Epithelial cell of esophagus (primary cell): ENCODE results near the gene MRM3.

Experiments used
- DNase-seq: peaks from one replicate; pipeline ENCODE4 v3.0.0; 2010; ENCODE audit warnings: low read depth
- H3K4me3 ChIP-seq: 2 replicates; pipeline ENCODE4 v1.5.1; 2011; ENCODE audit warnings: mild to moderate bottlenecking, low read length, control low read depth
- TF ChIP-seq, protein P1 (sequence below): IDR thresholded peaks from 2 replicates; pipeline ENCODE4 v1.5.1; 2011; ENCODE audit warnings: low read depth, mild to moderate bottlenecking, low read length, control low read depth, inconsistent platforms; ENCODE audit not compliant: insufficient read depth; ENCODE audit errors: missing control alignments

MRM3 gene

DNA sequence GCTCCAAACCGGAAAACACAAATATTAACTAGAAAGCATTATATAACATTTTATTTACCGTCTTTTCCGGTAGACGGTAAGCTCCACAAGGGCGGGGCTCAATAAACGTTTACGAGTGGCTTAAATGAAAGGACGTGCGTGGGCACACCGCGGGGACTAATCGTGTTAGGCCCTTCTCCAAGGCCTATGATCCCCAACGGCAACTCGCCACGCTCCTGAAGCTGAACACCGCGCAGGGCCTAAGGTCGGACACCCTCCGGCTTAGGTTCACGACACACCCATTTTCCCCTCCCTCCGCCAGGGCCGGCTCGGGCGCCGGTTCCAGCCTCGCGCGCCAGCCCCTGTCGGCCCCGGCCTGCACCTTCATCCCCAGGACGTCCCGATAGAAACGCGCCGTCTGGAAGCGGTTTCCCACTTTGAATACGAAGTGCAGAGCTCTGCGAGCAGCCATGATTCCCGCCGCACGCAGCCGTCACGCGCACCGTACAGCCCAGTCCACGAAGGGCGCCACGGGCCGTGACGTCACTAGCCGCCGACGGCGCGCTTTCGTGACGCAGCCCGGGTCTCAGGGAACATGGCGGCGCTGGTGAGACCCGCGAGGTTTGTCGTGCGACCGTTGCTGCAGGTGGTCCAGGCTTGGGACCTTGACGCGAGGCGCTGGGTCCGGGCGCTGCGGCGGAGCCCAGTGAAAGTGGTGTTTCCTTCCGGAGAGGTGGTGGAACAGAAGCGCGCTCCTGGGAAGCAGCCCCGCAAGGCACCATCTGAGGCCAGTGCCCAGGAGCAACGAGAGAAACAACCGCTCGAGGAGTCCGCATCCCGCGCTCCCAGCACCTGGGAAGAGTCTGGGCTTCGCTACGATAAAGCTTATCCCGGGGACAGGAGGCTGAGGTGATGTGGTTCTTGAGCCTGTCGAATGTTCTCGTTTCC is at the start of gene MRM3, which contains the start of gene GLOD4:
Gene MRM3, plus strand, starts transcription at position 549 of the 927 bp plus-strand sequence. Its CDS starts 26 bp downstream, at position 575.
Gene GLOD4, minus strand, starts transcription at position 476 of the 927 bp plus-strand sequence. Its CDS starts 25 bp downstream, at position 451.
- H3K4me3 ChIP-seq: peak within 1 kb of the TSS; percentile 99
- DNase-seq: peak; percentile 89
- TF ChIP-seq, protein P1, sequence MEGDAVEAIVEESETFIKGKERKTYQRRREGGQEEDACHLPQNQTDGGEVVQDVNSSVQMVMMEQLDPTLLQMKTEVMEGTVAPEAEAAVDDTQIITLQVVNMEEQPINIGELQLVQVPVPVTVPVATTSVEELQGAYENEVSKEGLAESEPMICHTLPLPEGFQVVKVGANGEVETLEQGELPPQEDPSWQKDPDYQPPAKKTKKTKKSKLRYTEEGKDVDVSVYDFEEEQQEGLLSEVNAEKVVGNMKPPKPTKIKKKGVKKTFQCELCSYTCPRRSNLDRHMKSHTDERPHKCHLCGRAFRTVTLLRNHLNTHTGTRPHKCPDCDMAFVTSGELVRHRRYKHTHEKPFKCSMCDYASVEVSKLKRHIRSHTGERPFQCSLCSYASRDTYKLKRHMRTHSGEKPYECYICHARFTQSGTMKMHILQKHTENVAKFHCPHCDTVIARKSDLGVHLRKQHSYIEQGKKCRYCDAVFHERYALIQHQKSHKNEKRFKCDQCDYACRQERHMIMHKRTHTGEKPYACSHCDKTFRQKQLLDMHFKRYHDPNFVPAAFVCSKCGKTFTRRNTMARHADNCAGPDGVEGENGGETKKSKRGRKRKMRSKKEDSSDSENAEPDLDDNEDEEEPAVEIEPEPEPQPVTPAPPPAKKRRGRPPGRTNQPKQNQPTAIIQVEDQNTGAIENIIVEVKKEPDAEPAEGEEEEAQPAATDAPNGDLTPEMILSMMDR: no peak

DNA sequence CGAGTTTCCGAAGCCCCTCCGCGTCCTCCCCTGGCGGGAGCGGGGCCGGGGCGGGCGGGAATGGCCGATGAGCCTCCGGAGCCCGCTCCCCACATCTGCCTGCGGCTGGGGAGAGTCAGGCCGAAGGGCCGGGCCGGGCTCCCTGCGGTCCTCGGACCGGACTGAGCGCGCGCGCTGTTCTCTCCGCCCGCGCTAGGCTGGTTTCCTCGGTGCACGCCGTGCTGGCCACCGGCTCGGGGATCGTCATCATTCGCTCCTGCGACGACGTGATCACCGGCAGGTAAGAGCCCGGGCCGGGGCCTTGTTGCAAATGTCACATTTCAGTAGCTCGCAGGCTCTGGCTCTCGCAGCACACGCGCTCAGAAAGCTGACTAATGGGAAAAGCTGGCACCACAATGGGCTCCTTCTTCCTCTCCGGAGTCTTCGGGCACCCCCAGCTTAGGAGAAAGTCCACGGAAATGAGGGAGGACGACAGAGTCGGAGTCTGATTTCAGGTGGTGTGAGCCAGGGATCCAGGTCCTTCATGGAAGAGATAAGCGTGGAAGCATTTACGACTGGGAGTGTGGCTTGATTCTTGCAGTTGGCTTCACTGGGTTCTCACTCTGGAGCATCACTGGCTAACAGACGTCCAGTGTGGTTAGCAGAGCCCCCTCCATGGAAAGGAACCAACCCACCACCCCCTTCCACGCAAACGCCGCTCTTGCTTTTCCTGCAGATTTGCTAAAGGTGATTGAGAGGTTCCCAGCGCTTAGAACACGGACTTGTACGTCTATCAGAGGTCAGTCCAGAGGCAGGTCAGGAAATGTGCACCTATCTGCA is 49.0 kb upstream of the MRM3 start:
- peak overlapping the region; percentile 64 for H3K4me3 ChIP-seq
- TF ChIP-seq, protein P1: no peak
- peak; percentile 68 for DNase-seq

DNA sequence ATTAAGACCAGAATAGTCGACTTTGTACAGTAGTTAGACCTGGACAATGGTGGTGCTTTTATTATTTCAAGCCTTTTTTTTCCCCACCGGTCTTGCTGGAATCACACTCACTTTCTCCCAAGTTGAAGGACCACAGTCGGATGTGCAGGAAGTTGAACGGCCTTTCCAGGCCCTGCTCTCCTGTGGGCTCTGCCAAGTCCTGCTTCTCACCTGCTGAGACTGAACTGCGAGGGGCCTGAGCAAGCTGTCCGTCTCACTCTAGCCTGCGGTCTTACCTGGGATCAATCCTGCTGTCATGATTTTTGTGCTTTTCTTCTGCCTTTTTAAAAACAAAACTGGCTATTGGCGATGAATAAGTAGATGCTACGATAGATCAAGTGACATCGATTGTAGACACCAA is 48.4 kb upstream of the MRM3 start:
- DNase-seq: no peak
- peak overlapping the region; percentile 64 for H3K4me3 ChIP-seq
- TF ChIP-seq, protein P1: no peak

GRCh38 chr17:737561-738113 is 44.5 kb upstream of the MRM3 start:
- TF ChIP-seq, protein P1: no peak
- peak; percentile 66 for DNase-seq
- no peak overlapping the region for H3K4me3 ChIP-seq

DNA sequence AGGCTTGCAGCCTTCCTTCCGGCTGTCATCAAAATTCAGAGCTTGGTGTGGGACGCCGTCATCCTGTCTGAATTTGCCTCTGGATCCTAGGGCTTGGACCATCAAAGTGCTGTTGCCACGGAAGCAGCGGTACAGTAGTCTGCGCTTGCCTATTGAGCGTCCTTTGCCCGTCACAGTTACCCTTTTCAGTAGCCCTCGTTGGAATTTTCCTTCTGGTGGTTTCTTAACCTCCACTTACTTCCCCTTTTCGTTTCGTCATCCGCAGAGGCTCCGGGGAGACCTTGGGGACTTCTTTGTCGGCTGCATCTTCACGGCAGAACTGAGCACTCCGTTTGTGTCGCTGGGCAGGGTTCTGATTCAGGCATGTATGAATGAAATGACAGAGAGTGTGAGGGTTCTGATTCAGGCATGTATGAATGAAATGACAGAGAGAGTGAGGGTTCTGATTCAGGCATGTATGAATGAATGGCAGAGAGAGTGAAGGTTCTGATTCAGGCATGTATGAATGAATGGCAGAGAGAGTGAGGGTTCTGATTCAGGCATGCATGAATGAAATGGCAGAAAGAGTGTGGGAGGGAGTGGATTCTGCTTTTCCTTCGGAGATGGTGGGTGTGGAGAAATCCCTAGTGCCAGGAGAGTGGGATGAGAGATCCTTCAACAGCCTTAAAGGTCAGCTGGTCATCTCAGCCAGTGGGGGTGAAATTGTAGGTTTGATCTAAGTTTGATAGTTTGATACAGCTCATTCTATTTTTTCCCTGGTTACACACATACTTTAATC is 41.7 kb upstream of the MRM3 start:
- TF ChIP-seq, protein P1: no peak
- DNase-seq: no peak
- H3K4me3 ChIP-seq: no peak overlapping the region
